Measurements from ENCODE around the gene DTNA. TPM values are rescaled to one million over a fixed set of nuclear protein-coding genes. Genes with fewer than 3 reads are reported as not detected.
"Not testable (repeated sequence)": the region's sequence is repeated elsewhere in the genome, so short reads cannot be mapped to it uniquely, and the experiment has no call there.

DTNA gene
- total RNA-seq, 1 experiment from 2014 or later: 9.0 TPM

DNA sequence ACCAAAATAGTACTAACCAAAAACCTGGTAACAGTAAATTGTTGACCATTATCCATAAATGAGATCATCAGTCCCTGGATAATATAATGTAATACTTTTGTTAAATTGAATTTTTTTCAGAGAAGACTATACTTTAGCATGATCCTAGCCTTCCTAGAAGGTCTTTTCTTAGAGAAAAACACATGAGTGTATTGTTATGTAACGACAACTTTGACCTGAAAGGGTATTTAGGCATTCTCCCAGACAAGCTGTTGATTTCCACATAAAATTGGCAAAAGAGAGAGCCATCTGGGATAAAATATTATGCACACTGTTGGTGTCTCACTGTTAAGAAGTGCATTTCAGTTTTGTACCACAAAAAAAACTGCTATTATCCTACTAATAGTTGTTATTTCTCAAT is 211.1 kb downstream of the DTNA start:
- CTCF ChIA-PET: no interaction called here
- H3K27me3 Mint-ChIP-seq (ENCODE audit: unreplicated experiment): no peaks in the 10 kb centered on the region
- no TSS peak for BruUV-seq (replicated peaks)
- DNase-seq: no peak
- no peak overlapping the region for H3K4me3 Mint-ChIP-seq (ENCODE audit: low read depth, unreplicated experiment)
- no peak overlapping the region for H3K27ac Mint-ChIP-seq (ENCODE audit: unreplicated experiment)
- intact Hi-C loops (cut with micrococcal nuclease; ENCODE audit: unreplicated experiment): no loop called here
- H3K36me3 Mint-ChIP-seq (ENCODE audit: insufficient read depth, unreplicated experiment): no peaks in the 10 kb centered on the region
- TF ChIP-seq, protein P1, sequence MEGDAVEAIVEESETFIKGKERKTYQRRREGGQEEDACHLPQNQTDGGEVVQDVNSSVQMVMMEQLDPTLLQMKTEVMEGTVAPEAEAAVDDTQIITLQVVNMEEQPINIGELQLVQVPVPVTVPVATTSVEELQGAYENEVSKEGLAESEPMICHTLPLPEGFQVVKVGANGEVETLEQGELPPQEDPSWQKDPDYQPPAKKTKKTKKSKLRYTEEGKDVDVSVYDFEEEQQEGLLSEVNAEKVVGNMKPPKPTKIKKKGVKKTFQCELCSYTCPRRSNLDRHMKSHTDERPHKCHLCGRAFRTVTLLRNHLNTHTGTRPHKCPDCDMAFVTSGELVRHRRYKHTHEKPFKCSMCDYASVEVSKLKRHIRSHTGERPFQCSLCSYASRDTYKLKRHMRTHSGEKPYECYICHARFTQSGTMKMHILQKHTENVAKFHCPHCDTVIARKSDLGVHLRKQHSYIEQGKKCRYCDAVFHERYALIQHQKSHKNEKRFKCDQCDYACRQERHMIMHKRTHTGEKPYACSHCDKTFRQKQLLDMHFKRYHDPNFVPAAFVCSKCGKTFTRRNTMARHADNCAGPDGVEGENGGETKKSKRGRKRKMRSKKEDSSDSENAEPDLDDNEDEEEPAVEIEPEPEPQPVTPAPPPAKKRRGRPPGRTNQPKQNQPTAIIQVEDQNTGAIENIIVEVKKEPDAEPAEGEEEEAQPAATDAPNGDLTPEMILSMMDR (IDR thresholded peaks at IDR 0.05; ENCODE audit: unreplicated experiment): no peak
- peaks cover 4% of the 10 kb centered on the region for H3K9me3 Mint-ChIP-seq (ENCODE audit: low read depth, unreplicated experiment)
- H3K4me1 Mint-ChIP-seq (ENCODE audit: low read depth, unreplicated experiment): no peaks in the 10 kb centered on the region

DNA sequence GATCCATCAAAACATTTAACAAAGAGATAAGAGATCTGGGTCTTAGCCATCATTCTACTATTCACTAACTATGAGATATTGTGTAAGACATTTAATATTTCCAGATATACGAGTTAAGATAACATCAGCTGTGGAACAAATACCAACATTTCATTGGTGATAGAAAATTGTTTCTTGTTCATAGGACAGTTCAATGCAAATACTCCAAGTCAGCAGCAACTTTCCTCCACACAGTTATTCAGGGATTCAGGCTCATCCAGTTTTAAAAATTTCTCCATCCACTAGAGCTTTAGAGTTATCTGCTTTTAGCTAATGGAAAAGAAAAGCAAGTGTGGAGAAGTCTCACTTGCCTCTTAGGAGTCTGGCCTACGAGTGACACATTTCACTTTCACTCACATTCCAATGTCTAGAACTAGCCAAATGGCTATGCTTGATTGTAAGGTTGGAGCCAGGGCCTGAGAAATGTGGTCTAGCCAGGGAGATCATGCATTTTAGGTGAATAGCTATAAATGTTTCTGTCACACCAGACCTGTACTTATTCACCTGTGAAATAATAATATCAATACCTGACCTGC is 211.8 kb downstream of the DTNA start:
- Mint-ChIP-seq H3K27ac (ENCODE audit: unreplicated experiment) (no peak overlapping the region), H3K4me3 (ENCODE audit: low read depth, unreplicated experiment) (no peak overlapping the region), H3K36me3 (ENCODE audit: insufficient read depth, unreplicated experiment) (no peaks in the 10 kb centered on the region), H3K27me3 (ENCODE audit: unreplicated experiment) (no peaks in the 10 kb centered on the region), H3K9me3 (ENCODE audit: low read depth, unreplicated experiment) (peaks cover 4% of the 10 kb centered on the region), H3K4me1 (ENCODE audit: low read depth, unreplicated experiment) (no peaks in the 10 kb centered on the region)
- intact Hi-C loops (cut with micrococcal nuclease; ENCODE audit: unreplicated experiment): no loop called here
- BruUV-seq (replicated peaks): no TSS peak
- TF ChIP-seq, protein P1 (IDR thresholded peaks at IDR 0.05; ENCODE audit: unreplicated experiment): no peak
- CTCF ChIA-PET: no interaction called here
- no peak for DNase-seq

DNA sequence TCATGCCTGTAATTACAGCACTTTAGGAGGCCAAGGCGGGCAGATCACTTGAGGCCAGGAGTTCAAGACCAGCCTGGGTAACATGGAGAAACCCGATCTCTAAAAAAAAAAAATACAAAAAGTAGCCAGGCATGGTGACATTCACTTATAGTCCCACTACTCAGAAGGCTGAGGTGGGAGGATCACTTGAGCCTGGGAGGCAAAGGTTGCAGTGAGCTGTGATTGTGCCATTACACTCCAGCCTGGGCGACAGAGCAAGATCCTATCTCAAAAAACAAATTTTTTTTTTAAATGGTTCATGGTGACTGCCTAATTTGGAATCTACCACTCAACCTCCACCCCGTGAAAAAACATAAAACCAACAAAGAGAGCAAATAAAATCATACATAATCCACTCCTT is 212.5 kb downstream of the DTNA start:
- H3K27me3 Mint-ChIP-seq (ENCODE audit: unreplicated experiment); H3K27ac Mint-ChIP-seq (ENCODE audit: unreplicated experiment); CTCF ChIA-PET; BruUV-seq (replicated peaks); H3K4me1 Mint-ChIP-seq (ENCODE audit: low read depth, unreplicated experiment); DNase-seq; H3K36me3 Mint-ChIP-seq (ENCODE audit: insufficient read depth, unreplicated experiment); H3K4me3 Mint-ChIP-seq (ENCODE audit: low read depth, unreplicated experiment); intact Hi-C loops (cut with micrococcal nuclease; ENCODE audit: unreplicated experiment); H3K9me3 Mint-ChIP-seq (ENCODE audit: low read depth, unreplicated experiment): not testable (repeated sequence)

DNA sequence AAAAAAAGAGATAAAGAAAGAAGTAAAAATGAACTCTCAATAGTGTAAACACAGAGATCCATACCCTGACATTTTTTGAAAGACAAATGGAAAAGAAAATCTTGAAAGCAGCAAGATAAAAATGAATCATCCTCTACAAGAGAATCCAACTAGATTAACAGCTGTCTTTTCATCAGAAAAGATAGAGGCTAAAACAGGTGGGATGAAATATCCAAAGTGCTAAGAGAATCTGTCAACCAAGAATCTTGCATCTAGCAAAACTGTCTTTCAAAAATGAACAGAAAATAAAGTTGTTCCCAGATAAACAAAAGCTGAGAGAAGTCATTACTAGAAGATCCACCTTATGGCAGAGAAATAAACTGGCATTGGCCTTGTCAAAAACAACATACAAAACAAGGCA is 213.8 kb downstream of the DTNA start:
- intact Hi-C loops (cut with micrococcal nuclease; ENCODE audit: unreplicated experiment): no loop called here
- BruUV-seq (replicated peaks): no TSS peak
- peaks cover 4% of the 10 kb centered on the region for H3K9me3 Mint-ChIP-seq (ENCODE audit: low read depth, unreplicated experiment)
- no peaks in the 10 kb centered on the region for H3K27me3 Mint-ChIP-seq (ENCODE audit: unreplicated experiment)
- DNase-seq: no peak
- H3K36me3 Mint-ChIP-seq (ENCODE audit: insufficient read depth, unreplicated experiment): no peaks in the 10 kb centered on the region
- H3K27ac Mint-ChIP-seq (ENCODE audit: unreplicated experiment): no peak overlapping the region
- H3K4me3 Mint-ChIP-seq (ENCODE audit: low read depth, unreplicated experiment): no peak overlapping the region
- TF ChIP-seq, protein P1 (IDR thresholded peaks at IDR 0.05; ENCODE audit: unreplicated experiment): no peak
- CTCF ChIA-PET: no interaction called here
- H3K4me1 Mint-ChIP-seq (ENCODE audit: low read depth, unreplicated experiment): peaks cover 17% of the 10 kb centered on the region

DNA sequence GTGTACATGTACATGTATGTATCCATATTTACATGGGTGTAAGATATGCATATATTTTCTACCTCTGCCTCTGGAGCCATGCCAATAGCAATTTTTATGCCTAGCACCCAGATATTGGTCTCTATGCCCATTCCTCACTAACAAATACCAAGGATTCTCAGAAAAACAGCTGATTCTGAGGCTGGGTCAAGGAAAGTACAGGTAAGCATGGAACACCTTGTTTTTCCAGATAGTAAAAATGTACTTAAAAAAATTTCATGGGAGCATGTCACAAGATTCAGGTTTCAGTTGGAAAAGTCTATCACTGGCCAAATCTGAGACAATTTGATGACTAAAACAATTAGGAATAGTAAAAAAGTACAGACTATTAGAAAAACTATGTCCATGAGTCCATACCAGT is 216.6 kb downstream of the DTNA start:
- no peaks in the 10 kb centered on the region for H3K27me3 Mint-ChIP-seq (ENCODE audit: unreplicated experiment)
- peaks cover 4% of the 10 kb centered on the region for H3K9me3 Mint-ChIP-seq (ENCODE audit: low read depth, unreplicated experiment)
- no peak overlapping the region for H3K27ac Mint-ChIP-seq (ENCODE audit: unreplicated experiment)
- H3K4me1 Mint-ChIP-seq (ENCODE audit: low read depth, unreplicated experiment): peaks cover 20% of the 10 kb centered on the region
- no peak for DNase-seq
- TF ChIP-seq, protein P1 (IDR thresholded peaks at IDR 0.05; ENCODE audit: unreplicated experiment): no peak
- intact Hi-C loops (cut with micrococcal nuclease; ENCODE audit: unreplicated experiment): no loop called here
- no TSS peak for BruUV-seq (replicated peaks)
- H3K4me3 Mint-ChIP-seq (ENCODE audit: low read depth, unreplicated experiment): no peak overlapping the region
- H3K36me3 Mint-ChIP-seq (ENCODE audit: insufficient read depth, unreplicated experiment): no peaks in the 10 kb centered on the region
- CTCF ChIA-PET: no interaction called here
